Cardiac ventricle fibroblast (primary cell): ENCODE data around the gene DDX21. TPM values are rescaled to one million over a fixed set of nuclear protein-coding genes. Genes with fewer than 3 reads are reported as not detected.

Experiments used
- total RNA-seq: library from RNA; depleted of rRNA; stranded (reverse); fragments of >200 nt; gene quantifications from 2 replicates; pipeline ENCODE4 v1.2.3, GENCODE V29; 2015

DDX21 gene
- total RNA-seq, result 35.6 and 39.4 TPM in 2 replicates

DNA sequence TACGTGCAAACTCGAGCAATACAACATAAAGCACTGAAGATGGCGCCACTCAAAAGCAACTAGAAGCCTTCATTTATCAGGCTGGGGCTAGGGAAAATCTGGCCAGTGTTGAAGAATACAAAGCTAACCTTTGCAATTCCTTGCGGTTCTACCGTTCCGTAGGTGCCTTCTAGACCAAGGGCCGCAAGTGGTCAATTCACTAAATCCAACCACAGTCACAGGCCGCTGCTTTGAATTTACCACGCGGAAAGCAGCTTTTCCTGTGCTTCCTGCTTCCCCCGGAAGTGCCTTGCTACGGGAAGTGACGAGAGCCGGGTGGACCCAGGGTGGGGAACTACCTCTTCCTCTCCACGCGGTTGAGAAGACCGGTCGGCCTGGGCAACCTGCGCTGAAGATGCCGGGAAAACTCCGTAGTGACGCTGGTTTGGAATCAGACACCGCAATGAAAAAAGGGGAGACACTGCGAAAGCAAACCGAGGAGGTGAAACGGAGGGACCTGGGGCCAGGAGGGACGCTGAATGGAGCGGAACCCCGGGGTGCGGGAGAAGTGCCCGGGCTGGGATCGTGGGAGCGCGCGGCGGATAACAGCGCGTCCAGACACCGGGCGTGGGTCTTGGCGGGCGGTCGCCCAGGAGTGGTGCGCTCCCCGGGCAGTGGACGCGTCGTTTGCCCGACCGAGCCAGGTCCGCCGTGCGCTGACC, at the start of gene DDX21:
Gene DDX21, plus strand, starts transcription at position 339 of the 701 bp plus-strand sequence. Its CDS starts 56 bp downstream, at position 395.

DNA sequence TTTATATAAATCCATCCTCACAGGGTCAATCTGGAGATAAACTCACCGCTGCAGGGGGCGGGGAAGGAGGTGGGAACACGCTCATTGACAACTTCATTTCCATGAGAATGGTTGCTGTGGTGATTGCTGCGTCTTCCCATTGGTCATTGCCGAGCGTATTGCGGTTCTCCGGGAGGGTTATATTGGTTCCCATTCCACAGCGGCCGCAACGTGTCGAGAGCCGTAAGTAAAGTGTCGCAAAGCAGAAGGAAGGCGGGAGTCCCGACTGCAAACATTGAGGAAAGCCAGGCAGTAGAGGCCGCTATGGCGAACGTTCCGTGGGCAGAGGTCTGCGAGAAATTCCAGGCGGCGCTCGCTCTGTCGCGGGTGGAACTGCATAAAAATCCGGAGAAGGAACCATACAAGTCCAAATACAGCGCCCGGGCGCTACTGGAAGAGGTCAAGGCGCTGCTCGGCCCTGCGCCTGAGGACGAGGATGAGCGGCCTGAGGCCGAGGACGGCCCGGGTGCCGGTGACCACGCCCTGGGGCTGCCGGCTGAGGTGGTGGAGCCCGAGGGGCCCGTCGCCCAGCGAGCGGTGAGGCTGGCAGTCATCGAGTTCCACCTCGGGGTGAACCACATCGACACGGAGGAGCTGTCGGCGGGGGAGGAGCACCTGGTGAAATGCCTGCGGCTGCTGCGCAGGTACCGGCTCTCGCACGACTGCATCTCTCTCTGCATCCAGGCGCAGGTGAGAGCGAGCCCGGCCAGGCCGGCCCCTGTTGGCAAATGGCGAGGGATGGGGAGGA, 32.8 kb downstream of the DDX21 start, which contains the start of gene KIFBP:
Gene KIFBP, plus strand, starts transcription at position 274 of the 787 bp plus-strand sequence. Its CDS starts 30 bp downstream, at position 304.

Other genes with a start within 250 kb of the DDX21 start
- gene CCAR1, start 234.9 kb upstream of the DDX21 start, total RNA-seq, result 29.3 and 41.3 TPM in 2 replicates
- 0.50 and 0.64 TPM in 2 replicates for gene STOX1, start 128.6 kb upstream of the DDX21 start, total RNA-seq
- gene DDX50, start 54.9 kb upstream of the DDX21 start, total RNA-seq, result 29.3 and 31.2 TPM in 2 replicates
- gene KIFBP, start 32.6 kb downstream of the DDX21 start, total RNA-seq, result 35.8 and 36.4 TPM in 2 replicates
- gene SRGN, start 131.9 kb downstream of the DDX21 start, total RNA-seq, result 245 and 294 TPM in 2 replicates
- 26.6 and 27.6 TPM in 2 replicates for gene VPS26A, start 168.0 kb downstream of the DDX21 start, total RNA-seq
- 12.6 and 14.6 TPM in 2 replicates for gene SUPV3L1, start 224.1 kb downstream of the DDX21 start, total RNA-seq